ENCODE results near the gene CCT3.

The CCT3 gene

GRCh38 chr1:156320560-156320959 is 17.5 kb downstream of the CCT3 start:
- Mint-ChIP-seq H3K27me3 (no peaks in the 10 kb centered on the region), H3K36me3 (ENCODE audit: low read depth) (peaks cover 96% of the 10 kb centered on the region), H3K9me3 (no peaks in the 10 kb centered on the region), H3K4me3 (no peak overlapping the region), H3K4me1 (ENCODE audit: low read depth) (no peaks in the 10 kb centered on the region), H3K27ac (peak overlapping the region; percentile 20)
- peak; percentile 1 for DNase-seq

- Mint-ChIP-seq H3K36me3 (ENCODE audit: low read depth) (peaks cover 96% of the 10 kb centered on the region), H3K27me3 (no peaks in the 10 kb centered on the region), H3K9me3 (no peaks in the 10 kb centered on the region), H3K4me1 (ENCODE audit: low read depth) (no peaks in the 10 kb centered on the region), H3K27ac (no peak overlapping the region), H3K4me3 (no peak overlapping the region)
- peak; percentile 26 for DNase-seq
Observed at GRCh38 chr1:156319664-156320063, 18.4 kb downstream of the CCT3 start.

DNA sequence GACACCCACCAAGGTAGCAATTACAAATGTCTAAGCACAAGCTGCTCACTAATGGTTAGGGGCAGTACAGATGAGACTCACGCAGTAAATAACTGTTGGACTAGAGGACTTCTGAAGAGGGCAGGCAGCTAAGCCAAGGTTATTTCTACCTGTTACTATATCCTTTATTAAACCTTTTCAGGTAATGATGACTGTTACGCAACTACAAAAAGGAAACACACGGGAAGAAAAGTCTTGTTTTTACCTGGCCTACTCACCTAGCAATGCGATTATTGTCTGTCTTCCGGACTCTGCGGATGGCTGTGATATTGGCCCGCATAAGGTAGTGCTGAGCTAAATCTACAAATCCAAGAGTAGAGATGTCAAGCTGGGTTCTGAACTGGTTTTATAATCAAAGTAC is 21.2 kb downstream of the CCT3 start:
- Mint-ChIP-seq H3K4me3 (no peak overlapping the region), H3K27ac (no peak overlapping the region), H3K27me3 (no peaks in the 10 kb centered on the region), H3K36me3 (ENCODE audit: low read depth) (peaks cover 97% of the 10 kb centered on the region), H3K9me3 (no peaks in the 10 kb centered on the region), H3K4me1 (ENCODE audit: low read depth) (no peaks in the 10 kb centered on the region)
- DNase-seq = no peak

DNA sequence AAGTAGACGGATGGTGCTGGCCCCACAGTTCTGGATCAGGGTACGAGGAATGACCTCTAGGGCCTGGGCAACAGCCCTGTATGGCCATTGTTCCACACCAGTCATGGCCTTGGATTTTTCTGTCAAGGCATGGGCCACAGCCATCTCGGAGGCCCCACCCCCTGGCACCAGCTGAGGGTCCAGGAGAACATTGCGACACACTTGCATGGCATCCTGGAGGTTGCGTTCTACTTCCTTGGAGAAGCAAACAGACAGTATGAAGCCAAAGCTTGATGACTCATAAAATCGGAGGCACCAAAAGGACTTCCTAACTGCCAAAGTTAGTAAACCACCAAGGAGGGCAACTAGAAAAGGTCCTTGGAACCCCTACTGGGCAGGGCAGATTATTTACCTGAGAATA is 27.1 kb downstream of the CCT3 start:
- H3K27ac Mint-ChIP-seq = no peak overlapping the region
- peaks cover 91% of the 10 kb centered on the region for H3K36me3 Mint-ChIP-seq (ENCODE audit: low read depth)
- H3K27me3 Mint-ChIP-seq = no peaks in the 10 kb centered on the region
- DNase-seq = no peak
- H3K4me3 Mint-ChIP-seq = no peak overlapping the region
- no peaks in the 10 kb centered on the region for H3K4me1 Mint-ChIP-seq (ENCODE audit: low read depth)
- no peaks in the 10 kb centered on the region for H3K9me3 Mint-ChIP-seq

GRCh38 chr1:156308078-156308477 is 30.0 kb downstream of the CCT3 start:
- Mint-ChIP-seq H3K27me3 (no peaks in the 10 kb centered on the region), H3K9me3 (no peaks in the 10 kb centered on the region), H3K36me3 (ENCODE audit: low read depth) (peaks cover 87% of the 10 kb centered on the region), H3K27ac (peak overlapping the region; percentile 5), H3K4me3 (no peak overlapping the region), H3K4me1 (ENCODE audit: low read depth) (peaks cover 1% of the 10 kb centered on the region)
- DNase-seq = no peak

GRCh38 chr1:156305215-156305614 is 32.9 kb downstream of the CCT3 start:
- Mint-ChIP-seq H3K4me1 (ENCODE audit: low read depth) (peaks cover 1% of the 10 kb centered on the region), H3K27me3 (no peaks in the 10 kb centered on the region), H3K4me3 (no peak overlapping the region), H3K27ac (no peak overlapping the region), H3K9me3 (no peaks in the 10 kb centered on the region), H3K36me3 (ENCODE audit: low read depth) (peaks cover 66% of the 10 kb centered on the region)
- no peak for DNase-seq

- Mint-ChIP-seq H3K4me1 (ENCODE audit: low read depth) (peaks cover 1% of the 10 kb centered on the region), H3K27me3 (no peaks in the 10 kb centered on the region), H3K9me3 (no peaks in the 10 kb centered on the region), H3K4me3 (no peak overlapping the region), H3K36me3 (ENCODE audit: low read depth) (peaks cover 51% of the 10 kb centered on the region), H3K27ac (no peak overlapping the region)
- no peak for DNase-seq
Observed at GRCh38 chr1:156303241-156303640, 34.9 kb downstream of the CCT3 start.

- Mint-ChIP-seq H3K4me1 (ENCODE audit: low read depth) (peaks cover 19% of the 10 kb centered on the region), H3K27ac (peak within 1 kb of the TSS; percentile 7), H3K9me3 (no peaks in the 10 kb centered on the region), H3K36me3 (ENCODE audit: low read depth) (peaks cover 16% of the 10 kb centered on the region), H3K27me3 (no peaks in the 10 kb centered on the region), H3K4me3 (no peak within 1 kb of the TSS)
- no peak for DNase-seq
Observed at GRCh38 chr1:156298852-156299357, 39.2 kb downstream of the CCT3 start, which contains the start of gene VHLL. TSS of gene VHLL (minus strand) at chr1:156299307. CDS start at chr1:156299189, 118 bp downstream.

DNA sequence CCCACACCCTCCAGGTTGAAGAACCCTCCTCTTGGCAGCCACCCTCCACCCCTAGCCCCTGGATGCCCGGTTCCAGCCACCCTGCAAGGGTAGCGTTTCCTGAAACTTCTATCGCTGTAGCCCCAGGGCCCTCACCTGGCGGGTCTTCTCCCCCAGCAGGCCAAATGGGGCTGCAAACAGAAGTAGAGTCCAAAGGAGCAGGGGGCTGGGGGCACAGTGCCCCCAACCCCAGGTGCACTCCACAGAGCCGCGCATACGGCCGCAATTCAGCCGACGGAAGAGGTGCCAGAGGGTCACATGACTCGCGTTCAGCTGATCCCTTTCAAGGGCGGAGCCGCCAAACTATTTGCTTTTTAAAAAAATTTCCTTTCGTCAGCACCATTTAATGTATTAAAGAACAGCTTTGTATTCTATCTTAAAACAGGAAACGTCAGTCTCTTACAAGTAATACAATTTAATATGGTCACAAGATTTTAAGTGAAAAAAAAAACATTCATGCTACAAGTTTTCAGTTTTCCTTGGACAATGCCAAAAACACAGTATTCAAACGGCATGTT is 42.6 kb downstream of the CCT3 start, which contains the start of gene GLMP:
Gene GLMP, minus strand, starts transcription at position 289 of the 557 bp plus-strand sequence. Its CDS starts 34 bp downstream, at position 255.
- DNase-seq = peak; percentile 61
- Mint-ChIP-seq H3K4me1 (ENCODE audit: low read depth) (peaks cover 21% of the 10 kb centered on the region), H3K9me3 (no peaks in the 10 kb centered on the region), H3K36me3 (ENCODE audit: low read depth) (peaks cover 20% of the 10 kb centered on the region), H3K4me3 (peak within 1 kb of the TSS; percentile 87), H3K27me3 (no peaks in the 10 kb centered on the region), H3K27ac (peak within 1 kb of the TSS; percentile 76)

DNA sequence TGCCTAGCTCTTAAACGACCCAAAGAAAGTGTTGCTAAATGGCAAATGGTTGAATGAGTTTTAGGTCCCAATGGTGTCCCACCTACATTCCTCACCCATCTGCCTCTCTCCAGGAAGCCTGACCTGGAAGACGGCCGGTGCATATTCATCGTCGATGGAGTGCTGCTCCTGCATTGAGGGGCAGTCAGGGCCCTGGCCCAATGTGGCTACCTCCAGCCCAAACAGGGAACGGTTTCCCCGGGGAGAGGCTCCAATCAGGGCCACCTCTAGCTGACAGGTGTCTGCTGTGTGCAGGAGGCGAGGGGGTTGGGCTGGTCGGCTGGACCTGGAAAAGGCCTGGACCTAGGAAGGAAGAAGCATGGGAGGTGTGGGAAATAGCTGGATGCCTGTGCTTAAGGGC is 44.2 kb downstream of the CCT3 start:
- peaks cover 21% of the 10 kb centered on the region for H3K4me1 Mint-ChIP-seq (ENCODE audit: low read depth)
- H3K27ac Mint-ChIP-seq = no peak overlapping the region
- H3K36me3 Mint-ChIP-seq (ENCODE audit: low read depth) = peaks cover 30% of the 10 kb centered on the region
- no peaks in the 10 kb centered on the region for H3K9me3 Mint-ChIP-seq
- DNase-seq = no peak
- H3K27me3 Mint-ChIP-seq = no peaks in the 10 kb centered on the region
- H3K4me3 Mint-ChIP-seq = no peak overlapping the region

GRCh38 chr1:156293098-156293434 is 45.0 kb downstream of the CCT3 start:
- no peaks in the 10 kb centered on the region for H3K9me3 Mint-ChIP-seq
- no peak overlapping the region for H3K4me3 Mint-ChIP-seq
- peaks cover 21% of the 10 kb centered on the region for H3K4me1 Mint-ChIP-seq (ENCODE audit: low read depth)
- peak overlapping the region; percentile 69 for H3K27ac Mint-ChIP-seq
- no peaks in the 10 kb centered on the region for H3K27me3 Mint-ChIP-seq
- H3K36me3 Mint-ChIP-seq (ENCODE audit: low read depth) = peaks cover 37% of the 10 kb centered on the region
- no peak for DNase-seq

GRCh38 chr1:156291226-156292061 is 46.6 kb downstream of the CCT3 start:
- peaks cover 21% of the 10 kb centered on the region for H3K4me1 Mint-ChIP-seq (ENCODE audit: low read depth)
- no peaks in the 10 kb centered on the region for H3K9me3 Mint-ChIP-seq
- H3K4me3 Mint-ChIP-seq = no peak overlapping the region
- DNase-seq = peak; percentile 44
- peaks cover 41% of the 10 kb centered on the region for H3K36me3 Mint-ChIP-seq (ENCODE audit: low read depth)
- H3K27me3 Mint-ChIP-seq = no peaks in the 10 kb centered on the region
- peak overlapping the region; percentile 23 for H3K27ac Mint-ChIP-seq

DNA sequence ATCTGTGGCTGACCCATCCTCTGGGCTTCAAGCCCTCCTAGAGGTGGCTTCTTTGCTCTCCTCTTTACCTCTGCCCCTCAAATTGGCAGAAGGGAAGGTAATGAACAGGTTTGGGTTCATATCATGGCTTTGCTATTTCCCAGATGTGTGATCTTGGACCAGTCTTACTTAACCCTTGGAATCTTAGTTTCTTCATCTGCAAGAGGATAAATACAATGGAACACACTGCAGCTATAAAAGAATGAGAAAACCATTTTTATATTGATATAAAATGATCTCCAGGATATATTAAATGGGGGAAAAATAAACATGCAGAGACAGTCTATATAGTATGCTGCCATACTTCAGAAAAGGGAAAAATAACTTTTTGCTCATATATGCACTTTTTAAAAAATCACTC is 48.2 kb downstream of the CCT3 start:
- DNase-seq = no peak
- no peaks in the 10 kb centered on the region for H3K27me3 Mint-ChIP-seq
- H3K36me3 Mint-ChIP-seq (ENCODE audit: low read depth) = peaks cover 55% of the 10 kb centered on the region
- no peaks in the 10 kb centered on the region for H3K9me3 Mint-ChIP-seq
- peaks cover 12% of the 10 kb centered on the region for H3K4me1 Mint-ChIP-seq (ENCODE audit: low read depth)
- H3K4me3 Mint-ChIP-seq = no peak overlapping the region
- H3K27ac Mint-ChIP-seq = no peak overlapping the region

GRCh38 chr1:156286061-156286460 is 52.0 kb downstream of the CCT3 start:
- Mint-ChIP-seq H3K36me3 (ENCODE audit: low read depth) (peaks cover 65% of the 10 kb centered on the region), H3K27me3 (no peaks in the 10 kb centered on the region), H3K9me3 (no peaks in the 10 kb centered on the region), H3K4me1 (ENCODE audit: low read depth) (peaks cover 24% of the 10 kb centered on the region), H3K27ac (peak overlapping the region; percentile 40), H3K4me3 (no peak overlapping the region)
- DNase-seq = no peak

GRCh38 chr1:156285437-156285836 is 52.7 kb downstream of the CCT3 start:
- no peaks in the 10 kb centered on the region for H3K27me3 Mint-ChIP-seq
- peaks cover 30% of the 10 kb centered on the region for H3K4me1 Mint-ChIP-seq (ENCODE audit: low read depth)
- no peaks in the 10 kb centered on the region for H3K9me3 Mint-ChIP-seq
- H3K27ac Mint-ChIP-seq = no peak overlapping the region
- H3K36me3 Mint-ChIP-seq (ENCODE audit: low read depth) = peaks cover 68% of the 10 kb centered on the region
- no peak overlapping the region for H3K4me3 Mint-ChIP-seq
- no peak for DNase-seq
